Measurements from ENCODE around the gene CDH4.

Gene CDH4

GRCh38 chr20:61865353-61865752, 613.3 kb downstream of the CDH4 start:
- H3K36me3 ChIP-seq (ENCODE audit: control insufficient read depth in 2 of 2, insufficient read depth in 1 of 2, low read length in 2 of 2): no peaks in the 10 kb centered on the region
- H3K4me3 ChIP-seq (ENCODE audit: low read depth, low read length): no peak overlapping the region
- TF ChIP-seq ZNF19 (tag by site-specific recombination; IDR thresholded peaks at IDR 0.05; ENCODE audit: low read depth): no peak
- no peak for TF ChIP-seq ZBTB20 (tag by site-specific recombination; IDR thresholded peaks at IDR 0.05)
- TF ChIP-seq ZFP69B (tag by site-specific recombination; IDR thresholded peaks at IDR 0.05): no peak
- no peak for TF ChIP-seq EGR2 (tag by site-specific recombination; IDR thresholded peaks at IDR 0.05; ENCODE audit: low read depth)
- TF ChIP-seq ZNF544 (tag by site-specific recombination; IDR thresholded peaks at IDR 0.05): no peak
- TF ChIP-seq ZNF398 (tag by site-specific recombination; IDR thresholded peaks at IDR 0.05): no peak
- TF ChIP-seq MZF1 (tag by site-specific recombination; IDR thresholded peaks at IDR 0.05; ENCODE audit: borderline replicate concordance): no peak
- no peak overlapping the region for H3K27ac ChIP-seq (ENCODE audit: extremely low read depth, low read depth, low read length)
- no peaks in the 10 kb centered on the region for H3K4me1 ChIP-seq (ENCODE audit: control insufficient read depth, insufficient read depth, low read length)
- H3K9me3 ChIP-seq (ENCODE audit: control insufficient read depth, insufficient read depth, low read depth, low read length): no peaks in the 10 kb centered on the region
- POLR2A ChIA-PET: interaction anchor here (0.6 to 0.7 kb wide), 2 partner anchors 366 to 1378 kb away, joined by 3 to 8 read pairs; no protein-coding TSS in a partner anchor
- CTCF ChIA-PET: interaction anchor here (2.3 kb wide), 1 partner anchor 10 kb away, joined by 6 read pairs; no protein-coding TSS in a partner anchor

GRCh38 chr20:61866165-61866564, 614.1 kb downstream of the CDH4 start:
- Histone ChIP-seq H3K9me3 (ENCODE audit: control insufficient read depth, insufficient read depth, low read depth, low read length) (no peaks in the 10 kb centered on the region), H3K36me3 (ENCODE audit: control insufficient read depth in 2 of 2, insufficient read depth in 1 of 2, low read length in 2 of 2) (no peaks in the 10 kb centered on the region), H3K4me1 (ENCODE audit: control insufficient read depth, insufficient read depth, low read length) (no peaks in the 10 kb centered on the region), H3K4me3 (ENCODE audit: low read depth, low read length) (no peak overlapping the region), H3K27ac (ENCODE audit: extremely low read depth, low read depth, low read length) (no peak overlapping the region)
- CTCF ChIA-PET: interaction anchor here (2.3 kb wide), 1 partner anchor 9 kb away, joined by 6 read pairs; no protein-coding TSS in a partner anchor
- POLR2A ChIA-PET: no interaction called here
- TF ChIP-seq KLF16 (tag by site-specific recombination; IDR thresholded peaks at IDR 0.05): no peak
- no peak for TF ChIP-seq MZF1 (tag by site-specific recombination; IDR thresholded peaks at IDR 0.05; ENCODE audit: borderline replicate concordance)
- TF ChIP-seq HOXC10 (CRISPR knock-in tag; IDR thresholded peaks at IDR 0.05): no peak
- no peak for TF ChIP-seq ZNF501 (tag by site-specific recombination; IDR thresholded peaks at IDR 0.05)
- no peak for TF ChIP-seq KLF10 (tag by site-specific recombination; IDR thresholded peaks at IDR 0.05)
- no peak for TF ChIP-seq ZNF529 (tag by site-specific recombination; IDR thresholded peaks at IDR 0.05; ENCODE audit: insufficient replicate concordance)
- TF ChIP-seq ZNF211 (tag by site-specific recombination; IDR thresholded peaks at IDR 0.05; ENCODE audit: low read depth): no peak
- no peak for TF ChIP-seq ZBTB10 (tag by site-specific recombination; IDR thresholded peaks at IDR 0.05)
- TF ChIP-seq ZNF654 (tag by site-specific recombination; IDR thresholded peaks at IDR 0.05; ENCODE audit: low read depth): no peak
- no peak for TF ChIP-seq ZNF670 (tag by site-specific recombination; IDR thresholded peaks at IDR 0.05; ENCODE audit: low read depth)
- TF ChIP-seq ZBTB6 (tag by site-specific recombination; IDR thresholded peaks at IDR 0.05): no peak
- TF ChIP-seq ZNF596 (tag by site-specific recombination; IDR thresholded peaks at IDR 0.05): no peak
- TF ChIP-seq ZFP37 (tag by site-specific recombination; IDR thresholded peaks at IDR 0.05): no peak
- no peak for TF ChIP-seq AEBP2 (tag by site-specific recombination; IDR thresholded peaks at IDR 0.05; ENCODE audit: borderline replicate concordance)
- TF ChIP-seq ZNF792 (tag by site-specific recombination; IDR thresholded peaks at IDR 0.05): no peak
- no peak for TF ChIP-seq ZBTB7A (tag by site-specific recombination; IDR thresholded peaks at IDR 0.05; ENCODE audit: low read depth)
- TF ChIP-seq ZNF280C (tag by site-specific recombination; IDR thresholded peaks at IDR 0.05): no peak
- TF ChIP-seq ZNF544 (tag by site-specific recombination; IDR thresholded peaks at IDR 0.05): no peak
- no peak for TF ChIP-seq ZBTB21 (tag by site-specific recombination; IDR thresholded peaks at IDR 0.05)
- no peak for TF ChIP-seq ZBTB8A (tag by site-specific recombination; IDR thresholded peaks at IDR 0.05)
